ENCODE measurements around the gene SORL1.

The SORL1 gene

DNA sequence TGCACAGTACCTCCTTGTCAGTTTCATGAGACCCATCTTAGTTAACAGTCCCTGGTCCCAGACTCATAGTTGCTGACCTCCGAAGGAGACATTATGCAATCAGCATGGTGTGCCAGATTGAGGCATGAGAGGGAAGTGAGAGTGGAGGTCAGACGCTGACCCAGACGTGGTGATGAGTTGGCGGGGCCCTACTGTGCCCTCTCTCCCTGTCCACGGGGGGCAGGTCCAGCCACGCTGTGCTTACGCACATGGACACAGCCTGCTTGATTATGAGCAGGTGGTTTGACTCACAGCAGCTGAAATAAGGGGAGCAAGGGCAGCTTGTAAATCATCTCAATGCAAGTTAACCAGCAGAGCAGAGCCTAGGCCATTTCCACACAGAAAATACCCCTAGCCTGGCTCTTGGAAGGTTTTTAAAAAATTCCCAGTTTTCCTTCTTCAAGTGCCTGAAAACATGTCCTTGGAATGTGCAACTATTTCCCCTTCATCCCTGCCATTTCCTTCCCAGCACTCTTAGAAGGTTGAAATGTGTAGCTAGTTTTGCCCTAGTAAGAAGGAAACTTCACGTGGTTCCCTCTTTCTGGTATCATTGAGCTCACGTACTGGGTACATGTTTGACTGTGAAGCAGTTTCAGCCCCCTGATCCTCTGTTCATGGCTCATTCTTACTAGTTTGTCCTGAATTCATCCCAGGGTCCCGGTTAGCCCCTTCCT is 123.3 kb downstream of the SORL1 start:
- no peaks in the 10 kb centered on the region for H3K27me3 Mint-ChIP-seq
- H3K4me3 Mint-ChIP-seq = peak overlapping the region in 1 of 2 donors; percentile 10
- H3K4me1 Mint-ChIP-seq = peaks cover 20% of the 10 kb centered on the region
- peak overlapping the region; percentile 8 to 73 for H3K27ac Mint-ChIP-seq
- no peak for DNase-seq
- ATAC-seq = peak; percentile 85
- H3K9me3 Mint-ChIP-seq = peaks cover 7 to 14% of the 10 kb centered on the region in 2 donors

DNA sequence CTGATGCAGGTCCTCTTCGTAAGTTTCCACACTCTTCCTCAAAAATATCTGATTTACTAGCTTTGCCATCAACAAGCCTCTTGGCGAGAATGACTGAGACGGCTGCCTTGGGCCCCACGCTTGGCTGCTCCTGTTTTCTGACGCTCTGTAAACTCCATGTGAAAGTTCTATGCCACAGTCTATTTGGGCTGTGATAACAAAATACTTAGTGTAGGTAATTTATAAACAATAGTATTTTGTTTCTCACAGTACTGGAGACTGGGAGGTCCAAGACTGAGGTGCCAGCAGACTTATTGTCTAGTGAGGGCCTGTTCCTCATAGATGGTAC is 123.8 kb downstream of the SORL1 start:
- Mint-ChIP-seq H3K27ac (peak overlapping the region in 1 of 2 donors; percentile 73), H3K27me3 (no peaks in the 10 kb centered on the region), H3K9me3 (peaks cover 10 to 17% of the 10 kb centered on the region in 2 donors), H3K4me3 (peak overlapping the region in 1 of 2 donors; percentile 10), H3K4me1 (peaks cover 26% of the 10 kb centered on the region)
- DNase-seq (no peak), ATAC-seq (peak; percentile 29)

- H3K27ac Mint-ChIP-seq = peak overlapping the region in 1 of 2 donors; percentile 79
- ATAC-seq = no peak
Observed at GRCh38 chr11:121576531-121576930, 124.4 kb downstream of the SORL1 start.

DNA sequence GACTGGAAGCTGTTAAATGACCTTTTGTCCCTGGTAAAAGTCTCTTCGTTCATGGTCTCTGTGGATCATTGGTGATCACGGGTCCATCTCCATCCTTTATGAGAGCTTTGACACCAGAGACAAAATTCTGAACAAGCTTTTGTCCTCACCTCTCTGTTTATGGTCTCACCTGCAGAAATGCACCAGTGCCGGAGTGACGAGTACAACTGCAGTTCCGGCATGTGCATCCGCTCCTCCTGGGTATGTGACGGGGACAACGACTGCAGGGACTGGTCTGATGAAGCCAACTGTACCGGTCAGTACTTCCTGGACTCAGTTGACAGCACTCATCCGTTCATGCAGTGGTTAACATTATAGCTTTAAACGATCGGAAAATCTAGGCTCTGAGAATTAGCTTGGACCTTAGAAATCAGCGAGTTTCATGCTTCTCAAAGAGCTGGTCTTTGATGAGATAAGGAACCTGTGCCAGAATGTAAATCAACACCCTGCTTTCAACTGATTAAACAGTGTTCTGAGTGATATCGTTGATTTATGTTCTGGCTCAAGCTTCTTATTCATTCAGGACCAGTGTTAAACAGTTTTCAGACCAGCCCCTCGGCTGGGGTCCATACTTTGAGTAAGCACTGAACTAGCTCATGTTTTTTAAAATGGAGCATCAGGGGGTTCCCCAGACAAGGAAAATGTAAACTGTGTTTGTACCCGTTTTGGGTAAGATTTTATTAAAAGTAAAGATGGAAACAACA is 125.2 kb downstream of the SORL1 start:
- Mint-ChIP-seq H3K27me3 (no peaks in the 10 kb centered on the region), H3K4me1 (peaks cover 39% of the 10 kb centered on the region), H3K9me3 (peaks cover 10 to 17% of the 10 kb centered on the region in 2 donors), H3K4me3 (no peak overlapping the region), H3K27ac (peak overlapping the region in 1 of 2 donors; percentile 49)
- ATAC-seq (no peak), DNase-seq (no peak)

More at GRCh38 chr11:121576531-121576930, 124.4 kb downstream of the SORL1 start:
- Mint-ChIP-seq H3K4me1 (peaks cover 32% of the 10 kb centered on the region), H3K4me3 (no peak overlapping the region), H3K27me3 (no peaks in the 10 kb centered on the region), H3K9me3 (peaks cover 10 to 17% of the 10 kb centered on the region in 2 donors)
- no peak for DNase-seq

DNA sequence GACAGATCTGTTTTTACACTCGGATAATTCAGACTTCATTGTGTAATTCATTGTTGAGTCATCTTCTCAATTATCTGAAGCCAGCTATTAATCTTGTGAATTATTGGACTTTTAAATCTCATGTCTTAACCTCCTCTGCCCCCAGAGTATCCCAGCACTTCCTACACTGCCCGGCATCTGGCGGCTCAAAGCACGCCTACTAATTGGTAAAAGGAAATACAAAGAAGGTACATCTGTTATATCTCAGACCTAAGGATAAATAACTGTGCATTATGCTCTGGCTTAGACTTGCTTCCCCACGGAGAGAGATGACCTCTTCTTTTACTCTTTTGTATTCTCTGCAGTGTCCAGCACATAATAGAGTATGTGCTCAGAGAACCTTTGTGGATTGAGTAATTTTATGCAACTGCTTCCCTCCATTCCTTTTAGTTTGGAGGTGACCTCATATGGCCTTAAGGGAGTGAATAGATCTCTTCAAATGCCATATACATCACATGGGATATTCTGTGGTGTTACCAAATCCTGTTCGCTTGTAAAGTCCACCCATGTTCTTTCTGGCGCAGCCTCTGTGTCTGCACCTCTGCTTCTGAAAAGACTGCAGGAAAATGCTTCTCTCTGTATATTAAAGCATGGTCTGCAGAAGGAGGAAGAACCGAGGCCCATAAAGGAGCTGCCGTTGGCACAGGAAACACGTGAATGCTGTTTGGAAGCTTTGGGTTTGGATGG is 126.3 kb downstream of the SORL1 start:
- DNase-seq (no peak), ATAC-seq (no peak)
- Mint-ChIP-seq H3K4me3 (no peak overlapping the region), H3K27me3 (no peaks in the 10 kb centered on the region), H3K4me1 (peaks cover 50% of the 10 kb centered on the region), H3K9me3 (peaks cover 10 to 17% of the 10 kb centered on the region in 2 donors), H3K27ac (peak overlapping the region in 1 of 2 donors; percentile 24)

- ATAC-seq = no peak
- Mint-ChIP-seq H3K4me1 (peaks cover 49% of the 10 kb centered on the region), H3K9me3 (peaks cover 10 to 17% of the 10 kb centered on the region in 2 donors), H3K27ac (no peak overlapping the region), H3K27me3 (no peaks in the 10 kb centered on the region), H3K4me3 (no peak overlapping the region)
- no peak for DNase-seq
Observed at GRCh38 chr11:121580154-121580553, 128.0 kb downstream of the SORL1 start.

GRCh38 chr11:121581607-121582006 is 129.5 kb downstream of the SORL1 start:
- Mint-ChIP-seq H3K4me3 (peak overlapping the region; percentile 4 to 57), H3K27ac (peak overlapping the region in 1 of 2 donors; percentile 80), H3K27me3 (no peaks in the 10 kb centered on the region), H3K4me1 (peaks cover 40% of the 10 kb centered on the region), H3K9me3 (peaks cover 10 to 17% of the 10 kb centered on the region in 2 donors)
- ATAC-seq (peak; percentile 30), DNase-seq (no peak)

- peaks cover 10 to 17% of the 10 kb centered on the region in 2 donors for H3K9me3 Mint-ChIP-seq
- peaks cover 38% of the 10 kb centered on the region for H3K4me1 Mint-ChIP-seq
- peak overlapping the region; percentile 13 to 46 for H3K4me3 Mint-ChIP-seq
- no peaks in the 10 kb centered on the region for H3K27me3 Mint-ChIP-seq
- ATAC-seq (peak; percentile 85), DNase-seq (no peak)
- peak overlapping the region; percentile 3 to 91 for H3K27ac Mint-ChIP-seq
Observed at GRCh38 chr11:121582296-121582695, 130.2 kb downstream of the SORL1 start.

- ATAC-seq (no peak), DNase-seq (no peak)
- Mint-ChIP-seq H3K27me3 (no peaks in the 10 kb centered on the region), H3K27ac (peak overlapping the region in 1 of 2 donors; percentile 38), H3K9me3 (peaks cover 10 to 17% of the 10 kb centered on the region in 2 donors), H3K4me1 (peaks cover 40% of the 10 kb centered on the region), H3K4me3 (no peak overlapping the region)
Observed at GRCh38 chr11:121583825-121584224, 131.7 kb downstream of the SORL1 start.

DNA sequence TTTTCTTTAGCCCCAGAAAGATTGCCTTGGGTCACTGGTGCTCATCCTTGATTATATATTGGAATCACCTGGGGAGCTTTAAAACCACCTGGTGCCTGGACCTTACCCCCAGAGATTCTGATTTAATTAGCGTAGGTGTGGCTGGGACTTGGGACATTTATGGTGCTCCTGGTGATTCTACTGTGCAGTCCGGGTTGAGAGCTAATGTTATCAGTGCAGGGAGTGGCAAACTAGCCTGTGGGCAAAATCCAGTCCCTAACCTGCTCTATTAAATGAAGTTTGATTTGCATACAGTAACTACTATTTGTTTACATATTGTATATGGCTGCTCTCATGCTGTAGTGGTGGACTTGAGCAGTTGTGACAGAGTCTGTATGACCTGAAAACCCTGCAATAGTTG is 134.6 kb downstream of the SORL1 start:
- H3K4me3 Mint-ChIP-seq = no peak overlapping the region
- no peak overlapping the region for H3K27ac Mint-ChIP-seq
- no peaks in the 10 kb centered on the region for H3K27me3 Mint-ChIP-seq
- ATAC-seq (no peak), DNase-seq (no peak)
- H3K4me1 Mint-ChIP-seq = peaks cover 53% of the 10 kb centered on the region
- H3K9me3 Mint-ChIP-seq = no peaks in the 10 kb centered on the region

DNA sequence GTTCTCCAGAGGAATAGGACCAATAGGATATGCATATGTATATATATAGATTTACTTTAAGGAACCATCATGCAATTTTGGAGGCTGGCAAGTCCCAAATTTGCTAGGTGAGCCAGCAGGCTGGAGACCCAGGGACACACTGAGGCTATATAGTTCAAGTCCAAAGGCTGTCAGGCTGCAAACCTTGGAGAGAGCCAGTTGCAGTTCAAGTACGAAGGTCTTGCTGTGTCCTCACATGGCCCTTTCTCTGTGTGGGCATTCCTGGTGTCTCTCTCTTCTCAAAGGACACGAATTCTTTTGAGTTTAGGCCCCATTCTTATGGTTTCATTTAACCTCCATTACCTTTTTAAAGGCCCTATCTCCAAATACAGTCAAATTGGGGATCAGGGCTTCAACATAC is 135.1 kb downstream of the SORL1 start:
- Mint-ChIP-seq H3K9me3 (no peaks in the 10 kb centered on the region), H3K4me3 (no peak overlapping the region), H3K27ac (no peak overlapping the region), H3K27me3 (no peaks in the 10 kb centered on the region), H3K4me1 (peaks cover 49% of the 10 kb centered on the region)
- ATAC-seq (no peak), DNase-seq (no peak)

DNA sequence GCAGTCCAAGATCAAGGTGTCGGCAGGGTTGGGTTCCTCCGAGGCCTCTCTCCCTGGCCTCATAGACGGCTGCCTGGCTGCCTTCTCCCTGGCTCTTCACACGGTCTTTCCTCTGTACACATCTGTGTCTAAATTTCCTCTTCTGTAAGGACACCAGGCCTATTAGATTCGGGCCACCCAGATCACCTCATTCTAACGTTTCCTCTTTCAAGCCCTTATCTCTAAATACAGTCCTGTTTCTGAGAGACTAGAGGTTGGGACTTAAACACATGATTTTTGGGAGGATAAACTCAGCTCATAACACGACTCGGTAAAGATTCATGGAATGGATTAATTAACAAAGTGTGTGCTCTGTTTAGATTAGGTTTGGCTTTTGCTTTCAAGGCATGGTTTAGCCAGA is 136.6 kb downstream of the SORL1 start:
- H3K9me3 Mint-ChIP-seq = no peaks in the 10 kb centered on the region
- ATAC-seq (no peak), DNase-seq (no peak)
- peaks cover 36% of the 10 kb centered on the region for H3K4me1 Mint-ChIP-seq
- H3K4me3 Mint-ChIP-seq = no peak overlapping the region
- no peak overlapping the region for H3K27ac Mint-ChIP-seq
- H3K27me3 Mint-ChIP-seq = no peaks in the 10 kb centered on the region

DNA sequence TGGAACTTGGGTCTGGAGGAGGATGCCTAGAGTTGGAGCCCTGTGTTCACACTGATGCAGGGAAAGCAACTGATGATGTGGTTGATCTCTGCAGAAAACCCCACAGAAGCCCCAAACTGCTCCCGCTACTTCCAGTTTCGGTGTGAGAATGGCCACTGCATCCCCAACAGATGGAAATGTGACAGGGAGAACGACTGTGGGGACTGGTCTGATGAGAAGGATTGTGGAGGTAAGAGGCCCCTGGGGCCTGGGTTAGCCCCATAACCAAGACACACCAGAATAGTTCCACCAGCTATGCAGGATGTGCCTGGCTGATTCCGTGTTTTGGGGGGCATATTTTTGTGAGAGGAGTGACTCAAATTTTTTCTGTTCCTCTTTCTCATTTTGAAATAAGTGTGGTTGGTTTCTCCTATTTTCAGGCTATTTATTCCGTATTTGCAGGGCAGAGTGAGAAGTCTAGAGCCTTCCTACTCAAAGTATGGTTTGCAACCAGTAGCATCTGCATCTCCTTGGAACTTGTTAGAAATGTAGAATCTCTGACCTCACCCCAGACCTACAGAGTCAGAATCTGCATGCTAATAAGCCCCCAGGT is 137.9 kb downstream of the SORL1 start:
- ATAC-seq (peak; percentile 88), DNase-seq (peak in 1 of 2 donors; percentile 45)
- Mint-ChIP-seq H3K4me1 (peaks cover 36% of the 10 kb centered on the region), H3K4me3 (peak overlapping the region; percentile 17 to 29), H3K27me3 (no peaks in the 10 kb centered on the region), H3K27ac (peak overlapping the region; percentile 77 to 90), H3K9me3 (no peaks in the 10 kb centered on the region)

DNA sequence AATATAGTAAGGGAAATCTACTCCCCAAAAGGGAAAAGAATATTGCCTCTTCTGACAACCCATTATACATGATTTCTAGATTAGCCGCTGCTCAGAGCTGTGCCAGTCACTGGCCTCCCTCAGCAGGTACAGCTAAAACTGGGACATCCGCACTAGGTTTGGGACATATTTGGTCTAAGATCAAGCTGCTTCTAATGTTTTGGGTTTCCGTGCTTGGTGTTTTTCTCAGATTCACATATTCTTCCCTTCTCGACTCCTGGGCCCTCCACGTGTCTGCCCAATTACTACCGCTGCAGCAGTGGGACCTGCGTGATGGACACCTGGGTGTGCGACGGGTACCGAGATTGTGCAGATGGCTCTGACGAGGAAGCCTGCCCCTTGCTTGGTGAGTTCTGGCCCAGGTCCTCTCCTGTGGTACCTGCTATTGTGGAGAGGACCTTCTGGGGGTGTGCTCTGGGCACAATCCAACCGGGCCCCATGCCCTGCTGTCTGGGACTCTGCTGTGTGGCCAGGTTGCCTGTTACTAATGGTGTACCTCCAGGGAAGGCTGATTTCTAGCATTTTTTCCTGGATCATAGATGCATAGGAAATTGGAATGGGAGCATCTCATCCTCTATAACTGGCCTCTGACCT is 138.8 kb downstream of the SORL1 start:
- DNase-seq (no peak), ATAC-seq (no peak)
- Mint-ChIP-seq H3K4me3 (no peak overlapping the region), H3K27ac (peak overlapping the region; percentile 66 to 77), H3K9me3 (no peaks in the 10 kb centered on the region), H3K27me3 (no peaks in the 10 kb centered on the region), H3K4me1 (peaks cover 36% of the 10 kb centered on the region)
